T-helper 1 cell treated with Interleukin-12 subunit alpha and Interleukin-12 subunit beta and Interleukin-4 antibody, amounts not matched to agents 30 μg/mL and 1 μg/mL, for 36 hours (primary cell): ENCODE data around the gene ARFIP1.

Experiments used
- H3K27ac Mint-ChIP-seq: one replicate; pipeline ENCODE4 v1.8.0; 2021; ENCODE audit warnings: mild to moderate bottlenecking, mixed read lengths
- H3K27me3 Mint-ChIP-seq: one replicate; pipeline ENCODE4 v1.8.0; 2021; ENCODE audit warnings: low read depth, mixed read lengths
- H3K36me3 Mint-ChIP-seq: one replicate; pipeline ENCODE4 v1.8.0; 2021; ENCODE audit warnings: low read depth, mixed read lengths
- H3K4me1 Mint-ChIP-seq: one replicate; pipeline ENCODE4 v1.8.0; 2021; ENCODE audit warnings: low read depth, mixed read lengths
- H3K4me3 Mint-ChIP-seq: one replicate; pipeline ENCODE4 v1.8.0; 2021; ENCODE audit warnings: mild to moderate bottlenecking, moderate library complexity, mixed read lengths
- H3K9me3 Mint-ChIP-seq: one replicate; pipeline ENCODE4 v1.8.0; 2021; ENCODE audit warnings: mixed read lengths

The ARFIP1 gene

DNA sequence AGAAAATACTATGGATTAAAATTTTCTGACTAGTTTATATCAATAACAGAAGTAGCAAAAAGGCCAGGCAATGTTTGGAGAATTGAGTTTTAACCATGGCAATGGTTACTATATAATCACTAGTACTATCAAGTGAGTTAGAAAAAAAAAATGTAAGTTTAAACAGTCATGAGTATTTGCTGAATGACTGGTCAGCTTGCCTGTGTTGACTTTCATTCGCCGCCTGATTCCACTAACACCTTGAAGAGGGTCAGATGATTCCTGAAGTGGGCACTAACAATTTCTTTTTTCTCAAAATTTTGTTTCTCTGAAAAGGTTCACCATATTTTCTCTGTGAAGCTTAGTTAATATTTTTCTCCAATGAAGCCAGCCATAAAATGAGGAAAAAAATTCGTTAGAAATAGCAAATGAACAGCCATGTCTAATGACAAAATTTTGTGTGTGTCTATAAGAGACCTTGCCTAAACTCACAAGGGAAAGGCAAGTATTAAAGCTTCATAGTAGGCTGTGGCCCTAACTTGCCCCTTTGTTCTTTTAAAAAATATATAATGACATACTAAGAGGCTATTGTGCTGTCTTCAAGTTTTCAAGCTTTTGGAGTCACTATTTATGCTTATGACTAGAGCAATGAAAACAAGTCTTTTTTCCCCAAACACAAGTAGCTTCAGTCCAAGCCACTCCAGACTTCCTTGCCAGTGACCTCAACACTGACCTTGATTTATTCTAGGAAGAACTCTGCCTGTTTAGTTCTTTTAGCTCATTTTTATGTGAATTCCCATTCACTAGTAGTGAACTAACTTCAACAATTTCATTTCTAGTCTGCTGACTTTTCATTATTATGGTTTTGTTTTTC is 138.0 kb downstream of the ARFIP1 start:
- Mint-ChIP-seq H3K27me3 (no peaks in the 10 kb centered on the region), H3K27ac (no peak overlapping the region), H3K9me3 (peaks cover 26% of the 10 kb centered on the region), H3K4me3 (no peak overlapping the region), H3K4me1 (no peaks in the 10 kb centered on the region), H3K36me3 (peaks cover 9% of the 10 kb centered on the region)

DNA sequence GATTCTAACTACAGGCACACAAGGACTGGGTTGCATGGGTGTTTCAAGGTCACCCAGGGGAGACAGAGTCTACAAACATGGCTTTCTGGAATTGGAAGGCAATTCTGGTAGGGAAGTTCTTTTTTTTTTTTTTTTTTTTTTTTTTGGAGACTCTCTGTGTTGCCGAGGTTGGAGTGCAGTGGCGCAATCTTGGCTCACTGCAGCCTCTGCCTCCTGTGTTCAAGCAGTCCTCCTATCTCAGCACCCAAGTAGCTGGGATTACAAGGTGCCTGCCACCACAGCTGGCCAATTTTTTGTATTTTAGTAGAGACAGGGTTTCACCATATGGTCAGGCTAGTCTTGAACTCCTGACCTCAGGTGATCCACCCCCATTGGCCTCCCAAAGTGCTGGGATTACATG is 140.1 kb downstream of the ARFIP1 start:
- H3K4me3 Mint-ChIP-seq = no peak overlapping the region
- peaks cover 9% of the 10 kb centered on the region for H3K36me3 Mint-ChIP-seq
- no peaks in the 10 kb centered on the region for H3K27me3 Mint-ChIP-seq
- peaks cover 26% of the 10 kb centered on the region for H3K9me3 Mint-ChIP-seq
- no peak overlapping the region for H3K27ac Mint-ChIP-seq
- no peaks in the 10 kb centered on the region for H3K4me1 Mint-ChIP-seq

DNA sequence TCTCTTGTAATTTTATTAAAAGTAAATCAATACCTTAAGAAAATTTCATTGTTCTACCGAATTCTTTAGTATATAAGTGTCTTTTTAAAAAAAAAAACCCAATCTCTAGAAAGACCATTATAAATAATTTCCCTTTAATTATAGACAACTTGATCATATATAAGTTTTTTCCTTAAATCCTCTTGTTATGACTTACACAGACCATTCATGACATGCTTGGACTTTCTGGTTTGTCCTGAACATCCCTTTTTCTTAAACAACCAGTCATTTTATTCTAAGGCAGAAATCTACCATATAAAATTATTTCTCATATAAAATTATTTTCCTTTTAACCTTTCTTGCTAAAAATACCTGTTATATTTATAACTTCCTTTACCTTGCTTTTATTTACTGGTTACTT is 141.0 kb downstream of the ARFIP1 start:
- Mint-ChIP-seq H3K4me1 (no peaks in the 10 kb centered on the region), H3K9me3 (peaks cover 26% of the 10 kb centered on the region), H3K27ac (no peak overlapping the region), H3K27me3 (peaks cover 3% of the 10 kb centered on the region), H3K36me3 (peaks cover 9% of the 10 kb centered on the region), H3K4me3 (no peak overlapping the region)

DNA sequence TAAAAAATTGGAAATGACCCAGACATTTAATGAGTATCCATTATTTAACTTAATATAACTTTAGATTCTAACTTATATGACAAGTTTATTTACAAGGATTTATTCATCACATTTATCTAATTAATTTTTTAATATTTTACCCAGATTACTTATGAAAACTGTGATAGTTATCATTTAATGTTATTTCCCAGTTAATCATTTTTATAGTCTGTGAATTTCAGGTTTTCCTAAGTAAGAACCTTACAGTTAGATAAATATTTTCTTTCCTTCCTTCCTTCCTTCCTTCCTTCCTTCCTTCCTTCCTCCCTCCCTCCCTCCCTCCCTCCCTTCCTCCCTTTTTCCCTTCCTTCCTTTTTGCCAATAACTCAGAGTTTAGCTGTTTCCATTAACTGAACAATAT is 141.5 kb downstream of the ARFIP1 start:
- H3K27me3 Mint-ChIP-seq = peaks cover 7% of the 10 kb centered on the region
- no peak overlapping the region for H3K27ac Mint-ChIP-seq
- no peak overlapping the region for H3K4me3 Mint-ChIP-seq
- H3K9me3 Mint-ChIP-seq = peaks cover 26% of the 10 kb centered on the region
- peaks cover 9% of the 10 kb centered on the region for H3K36me3 Mint-ChIP-seq
- no peaks in the 10 kb centered on the region for H3K4me1 Mint-ChIP-seq

DNA sequence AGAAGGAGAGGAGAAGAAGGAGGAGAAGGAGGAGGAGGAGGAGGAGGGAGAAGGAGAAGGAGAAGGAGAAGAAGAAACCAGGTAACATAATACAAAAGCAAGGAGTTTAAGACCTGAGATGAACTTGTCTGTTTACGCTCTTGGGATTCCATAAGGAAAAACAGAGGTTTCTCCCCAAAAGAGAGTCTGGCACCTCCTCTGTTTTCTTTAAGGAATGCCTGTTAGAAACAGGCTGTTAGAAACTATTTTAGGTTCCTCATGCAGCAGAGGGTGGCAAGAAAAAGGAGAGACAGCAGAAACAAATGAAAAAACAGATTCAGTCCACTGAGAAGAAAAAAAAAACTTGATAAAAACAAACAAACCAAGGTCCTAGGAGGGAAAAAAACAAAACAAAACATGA is 146.1 kb downstream of the ARFIP1 start:
- H3K27me3 Mint-ChIP-seq = peaks cover 25% of the 10 kb centered on the region
- no peak overlapping the region for H3K27ac Mint-ChIP-seq
- no peaks in the 10 kb centered on the region for H3K4me1 Mint-ChIP-seq
- H3K4me3 Mint-ChIP-seq = no peak overlapping the region
- peaks cover 5% of the 10 kb centered on the region for H3K36me3 Mint-ChIP-seq
- H3K9me3 Mint-ChIP-seq = peaks cover 7% of the 10 kb centered on the region

DNA sequence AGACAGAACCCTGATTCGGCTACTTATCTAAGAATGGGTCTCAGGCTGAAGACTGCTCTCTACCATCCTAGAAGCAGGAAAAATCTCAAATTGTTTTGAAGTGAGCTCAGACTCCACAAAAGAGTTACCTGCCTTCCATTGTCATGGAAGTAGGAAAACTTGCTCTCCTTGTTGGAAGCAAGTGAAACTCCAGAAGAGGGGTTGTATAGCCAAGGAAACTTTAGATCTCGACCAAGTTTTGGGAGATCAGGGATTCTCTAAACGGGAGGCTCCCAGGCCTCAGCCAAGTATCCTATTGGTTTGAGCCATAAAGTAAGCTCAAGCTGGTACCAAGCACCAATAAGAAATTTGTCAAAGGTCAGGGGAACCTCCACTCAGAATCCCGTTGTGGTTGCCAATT is 147.2 kb downstream of the ARFIP1 start:
- H3K27ac Mint-ChIP-seq = no peak overlapping the region
- H3K36me3 Mint-ChIP-seq = no peaks in the 10 kb centered on the region
- peaks cover under 1% of the 10 kb centered on the region for H3K9me3 Mint-ChIP-seq

DNA sequence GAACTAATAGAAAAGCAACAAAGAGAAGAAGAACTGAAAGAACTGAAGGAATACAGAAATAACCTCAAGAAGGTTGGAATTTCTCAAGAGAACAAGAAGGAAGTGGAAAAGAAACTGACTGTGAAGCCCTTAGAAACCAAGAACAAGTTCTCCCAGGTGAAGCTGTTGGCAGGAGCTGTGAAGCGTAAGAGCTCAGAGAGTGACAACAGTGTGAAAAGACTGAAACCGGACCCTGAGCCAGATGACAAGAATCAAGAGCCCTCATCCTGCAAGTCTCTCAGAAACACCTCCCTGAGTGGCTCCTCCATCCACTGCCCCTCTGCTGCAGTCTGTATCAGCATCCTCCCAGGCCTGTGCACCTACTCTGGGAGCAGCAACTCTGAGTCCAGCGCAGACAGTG is 148.0 kb downstream of the ARFIP1 start:
- Mint-ChIP-seq H3K4me1 (no peaks in the 10 kb centered on the region), H3K36me3 (no peaks in the 10 kb centered on the region), H3K4me3 (no peak overlapping the region), H3K9me3 (no peaks in the 10 kb centered on the region), H3K27me3 (peaks cover 34% of the 10 kb centered on the region), H3K27ac (no peak overlapping the region)

More for the DNA sequence above, 147.2 kb downstream of the ARFIP1 start:
- Mint-ChIP-seq H3K4me3 (no peak overlapping the region), H3K27me3 (peaks cover 32% of the 10 kb centered on the region), H3K4me1 (no peaks in the 10 kb centered on the region)

DNA sequence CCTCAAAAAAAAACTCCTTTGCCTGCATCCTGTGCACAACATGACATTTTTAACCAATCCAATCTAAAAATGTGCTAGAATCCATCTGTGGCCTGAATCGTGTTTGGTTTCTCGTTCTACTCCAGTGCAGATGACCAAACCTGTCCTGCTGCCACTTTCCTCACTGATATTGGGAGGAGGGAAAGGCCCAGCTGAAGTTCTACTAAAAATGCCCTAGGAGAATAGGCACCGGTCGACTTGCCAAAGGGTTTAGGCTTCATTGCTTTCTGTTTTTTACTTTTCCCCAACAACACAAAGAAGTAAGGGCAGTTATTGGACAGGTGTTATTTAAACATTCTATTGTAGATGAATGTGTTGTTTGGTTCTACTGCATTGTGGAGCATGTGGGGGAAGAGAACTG is 148.5 kb downstream of the ARFIP1 start:
- no peaks in the 10 kb centered on the region for H3K9me3 Mint-ChIP-seq
- H3K27me3 Mint-ChIP-seq = peaks cover 40% of the 10 kb centered on the region
- no peak overlapping the region for H3K4me3 Mint-ChIP-seq
- H3K27ac Mint-ChIP-seq = no peak overlapping the region
- H3K36me3 Mint-ChIP-seq = no peaks in the 10 kb centered on the region
- H3K4me1 Mint-ChIP-seq = no peaks in the 10 kb centered on the region

DNA sequence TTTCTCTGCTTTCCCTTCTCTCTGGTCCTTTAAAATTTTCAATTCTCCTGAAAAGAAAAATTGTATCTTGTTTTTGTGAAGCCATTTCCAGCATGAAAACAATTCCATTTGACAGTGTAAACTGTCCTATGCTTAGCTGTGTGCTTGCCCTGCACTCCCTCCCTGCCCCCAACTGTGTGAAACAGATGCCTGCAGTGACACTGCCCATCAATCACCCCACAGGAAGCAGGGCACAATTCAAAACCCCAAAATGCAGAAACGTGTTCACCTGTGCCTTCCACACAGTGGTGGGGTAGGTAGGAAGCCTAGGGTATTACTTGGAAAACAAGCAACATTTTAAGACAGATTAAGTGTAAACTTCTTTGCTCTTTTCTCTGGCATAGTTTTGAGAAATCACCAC is 150.1 kb downstream of the ARFIP1 start:
- Mint-ChIP-seq H3K27ac (no peak overlapping the region), H3K9me3 (no peaks in the 10 kb centered on the region), H3K4me3 (no peak overlapping the region), H3K27me3 (peaks cover 56% of the 10 kb centered on the region), H3K4me1 (peaks cover 2% of the 10 kb centered on the region), H3K36me3 (no peaks in the 10 kb centered on the region)

DNA sequence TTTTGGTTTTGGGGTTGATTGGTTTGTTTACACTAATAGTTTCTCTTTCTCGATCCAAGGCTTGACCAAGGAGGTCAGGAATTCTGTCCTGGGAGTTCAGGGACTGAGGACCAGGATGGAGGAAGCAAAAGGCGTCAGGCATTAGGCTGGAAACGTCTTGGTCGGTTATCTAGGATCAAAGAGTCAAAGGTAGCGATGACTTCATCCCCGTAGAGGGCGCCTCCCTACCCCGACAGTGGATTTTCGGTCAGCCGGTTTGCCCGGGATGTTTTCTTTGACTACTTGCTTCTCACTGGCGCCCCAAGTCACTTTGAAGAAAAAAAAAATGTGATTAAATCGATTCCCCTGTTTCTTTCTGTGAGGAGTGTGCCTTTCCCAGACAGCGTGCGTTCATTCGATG is 155.4 kb downstream of the ARFIP1 start:
- peaks cover 68% of the 10 kb centered on the region for H3K27me3 Mint-ChIP-seq
- H3K4me3 Mint-ChIP-seq = peak overlapping the region; percentile 72
- H3K4me1 Mint-ChIP-seq = peaks cover 20% of the 10 kb centered on the region
- no peak overlapping the region for H3K27ac Mint-ChIP-seq
- H3K36me3 Mint-ChIP-seq = no peaks in the 10 kb centered on the region
- no peaks in the 10 kb centered on the region for H3K9me3 Mint-ChIP-seq

DNA sequence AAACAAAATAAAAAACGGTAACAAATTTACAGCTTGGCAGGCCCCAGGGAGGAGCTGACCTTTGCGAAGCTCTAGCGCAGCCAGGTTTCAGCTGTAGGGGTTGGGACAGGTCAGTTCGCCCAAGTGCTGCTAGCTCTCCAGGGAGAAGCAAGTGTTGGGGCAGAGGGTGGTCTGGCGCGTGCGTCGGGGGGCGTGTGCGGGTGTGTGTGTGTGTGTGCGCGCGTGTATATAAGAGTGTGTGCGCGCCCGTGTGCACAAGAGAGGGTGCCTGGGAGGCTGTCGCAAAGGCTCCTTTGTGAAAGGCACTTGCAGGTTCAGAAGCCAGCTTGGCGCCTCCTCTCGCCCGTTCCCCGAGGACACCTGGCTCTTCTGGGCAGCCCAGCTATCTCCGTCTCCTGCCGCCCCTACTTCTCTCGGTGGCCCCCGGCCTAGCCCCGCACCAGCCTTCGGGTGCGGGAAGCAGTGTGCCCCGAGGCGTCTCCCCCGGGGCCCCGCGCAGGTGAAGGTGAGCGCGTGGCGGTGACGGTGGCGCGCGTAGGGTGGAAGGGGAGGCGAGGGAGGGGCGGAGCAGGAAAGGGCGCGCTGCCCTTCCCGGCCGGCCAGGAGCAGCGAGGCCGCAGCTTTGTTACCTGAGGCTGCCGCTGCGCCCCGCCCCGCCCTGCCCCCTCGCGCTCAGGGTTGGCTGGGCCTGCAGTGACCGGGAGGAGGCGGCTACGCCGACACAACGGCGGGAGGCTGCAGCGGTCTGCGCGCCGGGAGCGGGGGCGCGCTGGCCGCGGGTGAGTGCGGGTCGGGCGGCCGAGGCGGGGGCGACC is 156.1 kb downstream of the ARFIP1 start, which contains the start of gene FHDC1:
FHDC1 (plus strand) TSS at position 693 of the 815 bp plus-strand sequence. CDS start 6,735 bp downstream, outside the sequence.
- Mint-ChIP-seq H3K36me3 (no peaks in the 10 kb centered on the region), H3K4me1 (peaks cover 20% of the 10 kb centered on the region), H3K27me3 (peaks cover 70% of the 10 kb centered on the region), H3K27ac (no peak within 1 kb of the TSS), H3K9me3 (no peaks in the 10 kb centered on the region), H3K4me3 (peak within 1 kb of the TSS; percentile 72)

DNA sequence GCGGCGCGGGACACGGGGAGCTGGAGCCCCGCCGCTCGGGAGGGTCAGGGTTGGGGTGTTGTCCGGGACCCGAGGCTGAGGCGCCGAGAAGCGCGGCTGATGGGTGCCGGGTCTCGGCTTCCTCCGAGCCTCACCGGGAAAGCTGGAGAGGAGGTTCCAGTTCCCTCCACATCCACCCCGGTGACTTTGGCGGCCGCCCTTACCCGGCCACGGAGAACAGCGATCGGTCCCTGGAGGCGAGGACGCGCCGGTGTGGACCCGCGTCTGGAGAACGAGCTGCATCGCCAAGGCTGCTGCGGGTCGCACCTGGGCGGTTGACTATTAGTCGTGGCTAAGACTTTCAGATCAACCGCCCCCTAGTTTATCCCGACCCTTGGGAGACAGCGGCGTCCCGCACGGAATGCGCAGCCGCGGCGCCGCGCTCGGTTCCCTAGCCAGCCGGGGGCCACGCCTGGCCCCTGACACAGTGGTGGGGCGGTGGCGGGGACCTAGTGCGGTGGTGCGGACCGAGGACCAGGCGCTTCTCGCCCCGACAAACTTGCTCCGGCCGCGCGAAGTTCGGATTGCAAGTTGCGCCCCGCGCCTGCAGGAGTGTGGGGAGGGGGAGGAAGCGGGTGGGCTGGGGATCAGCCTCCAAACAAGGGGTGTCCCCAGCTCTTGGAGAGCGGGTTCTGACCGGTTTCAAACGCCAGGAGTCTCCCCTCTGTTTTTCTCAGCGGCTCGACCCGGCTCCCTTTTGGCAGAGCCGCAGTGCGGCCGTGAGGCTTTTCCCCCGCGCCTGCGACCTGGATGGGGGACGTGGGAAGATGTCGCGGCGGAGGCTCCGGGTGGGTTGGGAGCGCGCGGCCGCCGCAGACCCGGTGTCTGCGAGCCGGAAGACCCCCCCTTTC is 156.9 kb downstream of the ARFIP1 start:
- Mint-ChIP-seq H3K36me3 (no peaks in the 10 kb centered on the region), H3K27ac (no peak overlapping the region), H3K27me3 (peaks cover 66% of the 10 kb centered on the region), H3K4me1 (peaks cover 20% of the 10 kb centered on the region), H3K4me3 (peak overlapping the region; percentile 28), H3K9me3 (no peaks in the 10 kb centered on the region)

DNA sequence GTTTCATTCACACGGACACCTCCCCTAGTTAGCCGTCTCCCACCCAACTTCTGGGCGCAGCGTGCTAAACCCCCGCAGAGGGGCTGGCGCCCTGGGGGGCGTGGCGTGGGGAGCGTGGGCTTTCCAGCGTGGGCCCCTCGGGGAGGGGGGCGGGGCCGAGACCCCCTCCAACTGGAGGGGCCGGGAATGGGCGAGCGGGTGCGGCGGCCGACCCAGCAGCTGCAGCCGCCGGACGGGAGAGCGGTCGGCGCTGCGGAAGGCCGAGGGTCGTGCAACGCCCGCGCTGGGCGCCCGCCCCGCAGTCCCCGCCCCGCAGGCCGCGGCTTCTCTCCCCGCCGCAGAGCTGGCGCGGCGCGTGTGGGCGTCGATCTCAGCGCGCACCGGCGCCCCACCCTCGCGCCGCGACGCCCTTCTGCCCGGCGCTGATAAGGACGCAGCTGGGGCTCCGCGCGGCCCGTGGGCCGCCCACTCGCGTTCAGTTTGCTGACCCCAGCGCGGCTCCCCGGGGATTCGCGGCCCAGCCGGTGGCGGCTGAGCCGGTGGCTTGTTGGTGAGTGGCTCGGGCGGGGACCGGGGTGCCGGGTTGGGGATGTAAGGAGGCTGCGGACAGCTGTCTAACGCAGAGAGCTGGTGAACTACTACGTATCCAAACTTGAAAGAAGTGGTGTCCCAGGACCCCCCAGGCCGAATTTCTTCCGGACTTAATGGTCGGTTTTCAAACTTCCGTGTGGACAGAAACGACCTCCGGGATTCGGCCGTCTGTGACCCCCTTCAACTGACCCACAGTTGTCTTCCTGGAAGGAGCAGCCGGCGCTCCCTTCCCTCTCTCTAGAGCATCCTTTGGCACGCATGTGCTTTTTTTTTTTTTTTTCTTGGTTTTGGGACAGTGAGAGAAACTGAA is 157.8 kb downstream of the ARFIP1 start:
- Mint-ChIP-seq H3K4me1 (peaks cover 20% of the 10 kb centered on the region), H3K27me3 (peaks cover 69% of the 10 kb centered on the region), H3K4me3 (peak overlapping the region; percentile 80), H3K27ac (no peak overlapping the region), H3K36me3 (no peaks in the 10 kb centered on the region), H3K9me3 (no peaks in the 10 kb centered on the region)
